Measurements from ENCODE around the gene ZNF485. TPM values are rescaled to one million over a fixed set of nuclear protein-coding genes. Genes with fewer than 3 reads are reported as not detected.

Gene ZNF485
- total and polyA plus RNA-seq, 10 of the 15 experiments (the other 5 are each of a cell fraction or from before 2014, with no cell fraction given), result 3.2 to 7.6 (median 5.1) TPM

DNA sequence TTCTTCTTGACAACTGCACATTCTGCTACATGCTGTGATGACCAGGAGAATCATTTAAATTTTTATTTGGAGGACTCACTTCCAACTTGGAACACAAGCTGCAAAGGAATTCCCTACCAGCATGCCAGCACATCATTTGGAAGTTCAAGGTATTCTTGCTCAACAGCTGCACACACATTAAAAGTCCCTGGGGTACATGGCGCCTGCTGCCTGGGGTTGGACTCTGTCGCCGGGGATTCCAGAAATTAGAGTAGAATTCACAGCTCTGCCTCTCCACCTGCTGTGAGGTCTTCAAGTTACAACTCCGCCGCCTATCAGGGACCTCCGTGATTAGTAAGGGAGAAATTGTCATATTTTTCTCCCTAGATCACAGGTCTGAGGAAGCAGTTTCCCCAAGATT lies 41.3 kb downstream of the ZNF485 start (continued):
- TF ChIP-seq, protein P1, sequence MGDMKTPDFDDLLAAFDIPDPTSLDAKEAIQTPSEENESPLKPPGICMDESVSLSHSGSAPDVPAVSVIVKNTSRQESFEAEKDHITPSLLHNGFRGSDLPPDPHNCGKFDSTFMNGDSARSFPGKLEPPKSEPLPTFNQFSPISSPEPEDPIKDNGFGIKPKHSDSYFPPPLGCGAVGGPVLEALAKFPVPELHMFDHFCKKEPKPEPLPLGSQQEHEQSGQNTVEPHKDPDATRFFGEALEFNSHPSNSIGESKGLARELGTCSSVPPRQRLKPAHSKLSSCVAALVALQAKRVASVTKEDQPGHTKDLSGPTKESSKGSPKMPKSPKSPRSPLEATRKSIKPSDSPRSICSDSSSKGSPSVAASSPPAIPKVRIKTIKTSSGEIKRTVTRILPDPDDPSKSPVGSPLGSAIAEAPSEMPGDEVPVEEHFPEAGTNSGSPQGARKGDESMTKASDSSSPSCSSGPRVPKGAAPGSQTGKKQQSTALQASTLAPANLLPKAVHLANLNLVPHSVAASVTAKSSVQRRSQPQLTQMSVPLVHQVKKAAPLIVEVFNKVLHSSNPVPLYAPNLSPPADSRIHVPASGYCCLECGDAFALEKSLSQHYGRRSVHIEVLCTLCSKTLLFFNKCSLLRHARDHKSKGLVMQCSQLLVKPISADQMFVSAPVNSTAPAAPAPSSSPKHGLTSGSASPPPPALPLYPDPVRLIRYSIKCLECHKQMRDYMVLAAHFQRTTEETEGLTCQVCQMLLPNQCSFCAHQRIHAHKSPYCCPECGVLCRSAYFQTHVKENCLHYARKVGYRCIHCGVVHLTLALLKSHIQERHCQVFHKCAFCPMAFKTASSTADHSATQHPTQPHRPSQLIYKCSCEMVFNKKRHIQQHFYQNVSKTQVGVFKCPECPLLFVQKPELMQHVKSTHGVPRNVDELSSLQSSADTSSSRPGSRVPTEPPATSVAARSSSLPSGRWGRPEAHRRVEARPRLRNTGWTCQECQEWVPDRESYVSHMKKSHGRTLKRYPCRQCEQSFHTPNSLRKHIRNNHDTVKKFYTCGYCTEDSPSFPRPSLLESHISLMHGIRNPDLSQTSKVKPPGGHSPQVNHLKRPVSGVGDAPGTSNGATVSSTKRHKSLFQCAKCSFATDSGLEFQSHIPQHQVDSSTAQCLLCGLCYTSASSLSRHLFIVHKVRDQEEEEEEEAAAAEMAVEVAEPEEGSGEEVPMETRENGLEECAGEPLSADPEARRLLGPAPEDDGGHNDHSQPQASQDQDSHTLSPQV (IDR thresholded peaks at IDR 0.05), result no peak
- TF ChIP-seq SIN3A (IDR thresholded peaks at IDR 0.05; ENCODE audit: low read depth, low read length), result no peak
- TF ChIP-seq, protein P2, sequence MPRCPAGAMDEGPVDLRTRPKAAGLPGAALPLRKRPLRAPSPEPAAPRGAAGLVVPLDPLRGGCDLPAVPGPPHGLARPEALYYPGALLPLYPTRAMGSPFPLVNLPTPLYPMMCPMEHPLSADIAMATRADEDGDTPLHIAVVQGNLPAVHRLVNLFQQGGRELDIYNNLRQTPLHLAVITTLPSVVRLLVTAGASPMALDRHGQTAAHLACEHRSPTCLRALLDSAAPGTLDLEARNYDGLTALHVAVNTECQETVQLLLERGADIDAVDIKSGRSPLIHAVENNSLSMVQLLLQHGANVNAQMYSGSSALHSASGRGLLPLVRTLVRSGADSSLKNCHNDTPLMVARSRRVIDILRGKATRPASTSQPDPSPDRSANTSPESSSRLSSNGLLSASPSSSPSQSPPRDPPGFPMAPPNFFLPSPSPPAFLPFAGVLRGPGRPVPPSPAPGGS (IDR thresholded peaks at IDR 0.05; ENCODE audit: borderline replicate concordance, insufficient read depth, low read depth, low read length, poor library complexity, severe bottlenecking), result no peak
- no peak for TF ChIP-seq ASH2L (IDR thresholded peaks at IDR 0.05; ENCODE audit: borderline replicate concordance, low read depth)
- TF ChIP-seq, protein P3, sequence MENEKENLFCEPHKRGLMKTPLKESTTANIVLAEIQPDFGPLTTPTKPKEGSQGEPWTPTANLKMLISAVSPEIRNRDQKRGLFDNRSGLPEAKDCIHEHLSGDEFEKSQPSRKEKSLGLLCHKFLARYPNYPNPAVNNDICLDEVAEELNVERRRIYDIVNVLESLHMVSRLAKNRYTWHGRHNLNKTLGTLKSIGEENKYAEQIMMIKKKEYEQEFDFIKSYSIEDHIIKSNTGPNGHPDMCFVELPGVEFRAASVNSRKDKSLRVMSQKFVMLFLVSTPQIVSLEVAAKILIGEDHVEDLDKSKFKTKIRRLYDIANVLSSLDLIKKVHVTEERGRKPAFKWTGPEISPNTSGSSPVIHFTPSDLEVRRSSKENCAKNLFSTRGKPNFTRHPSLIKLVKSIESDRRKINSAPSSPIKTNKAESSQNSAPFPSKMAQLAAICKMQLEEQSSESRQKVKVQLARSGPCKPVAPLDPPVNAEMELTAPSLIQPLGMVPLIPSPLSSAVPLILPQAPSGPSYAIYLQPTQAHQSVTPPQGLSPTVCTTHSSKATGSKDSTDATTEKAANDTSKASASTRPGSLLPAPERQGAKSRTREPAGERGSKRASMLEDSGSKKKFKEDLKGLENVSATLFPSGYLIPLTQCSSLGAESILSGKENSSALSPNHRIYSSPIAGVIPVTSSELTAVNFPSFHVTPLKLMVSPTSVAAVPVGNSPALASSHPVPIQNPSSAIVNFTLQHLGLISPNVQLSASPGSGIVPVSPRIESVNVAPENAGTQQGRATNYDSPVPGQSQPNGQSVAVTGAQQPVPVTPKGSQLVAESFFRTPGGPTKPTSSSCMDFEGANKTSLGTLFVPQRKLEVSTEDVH (IDR thresholded peaks at IDR 0.05; ENCODE audit: low read depth, partially characterized antibody), result no peak
- no peak for TF ChIP-seq RBBP5 (conservative IDR thresholded peaks at IDR 0.05)
- TF ChIP-seq, protein P4, sequence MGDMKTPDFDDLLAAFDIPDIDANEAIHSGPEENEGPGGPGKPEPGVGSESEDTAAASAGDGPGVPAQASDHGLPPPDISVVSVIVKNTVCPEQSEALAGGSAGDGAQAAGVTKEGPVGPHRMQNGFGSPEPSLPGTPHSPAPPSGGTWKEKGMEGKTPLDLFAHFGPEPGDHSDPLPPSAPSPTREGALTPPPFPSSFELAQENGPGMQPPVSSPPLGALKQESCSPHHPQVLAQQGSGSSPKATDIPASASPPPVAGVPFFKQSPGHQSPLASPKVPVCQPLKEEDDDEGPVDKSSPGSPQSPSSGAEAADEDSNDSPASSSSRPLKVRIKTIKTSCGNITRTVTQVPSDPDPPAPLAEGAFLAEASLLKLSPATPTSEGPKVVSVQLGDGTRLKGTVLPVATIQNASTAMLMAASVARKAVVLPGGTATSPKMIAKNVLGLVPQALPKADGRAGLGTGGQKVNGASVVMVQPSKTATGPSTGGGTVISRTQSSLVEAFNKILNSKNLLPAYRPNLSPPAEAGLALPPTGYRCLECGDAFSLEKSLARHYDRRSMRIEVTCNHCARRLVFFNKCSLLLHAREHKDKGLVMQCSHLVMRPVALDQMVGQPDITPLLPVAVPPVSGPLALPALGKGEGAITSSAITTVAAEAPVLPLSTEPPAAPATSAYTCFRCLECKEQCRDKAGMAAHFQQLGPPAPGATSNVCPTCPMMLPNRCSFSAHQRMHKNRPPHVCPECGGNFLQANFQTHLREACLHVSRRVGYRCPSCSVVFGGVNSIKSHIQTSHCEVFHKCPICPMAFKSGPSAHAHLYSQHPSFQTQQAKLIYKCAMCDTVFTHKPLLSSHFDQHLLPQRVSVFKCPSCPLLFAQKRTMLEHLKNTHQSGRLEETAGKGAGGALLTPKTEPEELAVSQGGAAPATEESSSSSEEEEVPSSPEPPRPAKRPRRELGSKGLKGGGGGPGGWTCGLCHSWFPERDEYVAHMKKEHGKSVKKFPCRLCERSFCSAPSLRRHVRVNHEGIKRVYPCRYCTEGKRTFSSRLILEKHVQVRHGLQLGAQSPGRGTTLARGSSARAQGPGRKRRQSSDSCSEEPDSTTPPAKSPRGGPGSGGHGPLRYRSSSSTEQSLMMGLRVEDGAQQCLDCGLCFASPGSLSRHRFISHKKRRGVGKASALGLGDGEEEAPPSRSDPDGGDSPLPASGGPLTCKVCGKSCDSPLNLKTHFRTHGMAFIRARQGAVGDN (IDR thresholded peaks at IDR 0.05), result no peak
